Activated T-cell treated with anti-CD3 and anti-CD28 coated beads, Interleukin-2, amount 50 U/mL, for 48 hours (primary cell): ENCODE data around the gene ARL14.

Source experiments
- DNase-seq, 2 experiments: peaks; one replicate each; pipeline ENCODE4 v3.0.0-alpha.2; 2020

The ARL14 gene

GRCh38 chr3:160676547-160677303, at the start of gene ARL14:
ARL14 (plus strand) TSS chr3:160677160; CDS start chr3:160677347, 187 bp downstream.
- DNase-seq: no peak

GRCh38 chr3:160629491-160629890, 47.5 kb upstream of the ARL14 start:
- no peak for DNase-seq

GRCh38 chr3:160633361-160634083, 43.4 kb upstream of the ARL14 start:
- no peak for DNase-seq

- DNase-seq: no peak
Observed at GRCh38 chr3:160635213-160635612, 41.7 kb upstream of the ARL14 start.

- DNase-seq: no peak
Observed at GRCh38 chr3:160637086-160637485, 39.9 kb upstream of the ARL14 start.

- no peak for DNase-seq
Observed at GRCh38 chr3:160638184-160638583, 38.8 kb upstream of the ARL14 start.

GRCh38 chr3:160641665-160642309, 35.2 kb upstream of the ARL14 start:
- no peak for DNase-seq

GRCh38 chr3:160643994-160644393, 33.0 kb upstream of the ARL14 start:
- no peak for DNase-seq

- no peak for DNase-seq
Observed at GRCh38 chr3:160644491-160644890, 32.5 kb upstream of the ARL14 start.

GRCh38 chr3:160648701-160649100, 28.3 kb upstream of the ARL14 start:
- DNase-seq: no peak

- DNase-seq: no peak
Observed at GRCh38 chr3:160649596-160649995, 27.4 kb upstream of the ARL14 start.

- DNase-seq: no peak
Observed at GRCh38 chr3:160653512-160653911, 23.4 kb upstream of the ARL14 start.

GRCh38 chr3:160660902-160661301, 16.1 kb upstream of the ARL14 start:
- DNase-seq: no peak

GRCh38 chr3:160661660-160662059, 15.3 kb upstream of the ARL14 start:
- no peak for DNase-seq

GRCh38 chr3:160665231-160665630, 11.7 kb upstream of the ARL14 start:
- no peak for DNase-seq

- no peak for DNase-seq
Observed at GRCh38 chr3:160665784-160666526, 11.0 kb upstream of the ARL14 start.

GRCh38 chr3:160667452-160667851, 9.5 kb upstream of the ARL14 start:
- DNase-seq: no peak

- no peak for DNase-seq
Observed at GRCh38 chr3:160668454-160668853, 8.5 kb upstream of the ARL14 start.

- DNase-seq: no peak
Observed at GRCh38 chr3:160671231-160671630, 5.7 kb upstream of the ARL14 start.

GRCh38 chr3:160671995-160672394, 5.0 kb upstream of the ARL14 start:
- no peak for DNase-seq

- no peak for DNase-seq
Observed at GRCh38 chr3:160673188-160673587, 3.8 kb upstream of the ARL14 start.

GRCh38 chr3:160675566-160676124, 1.3 kb upstream of the ARL14 start:
- no peak for DNase-seq

- no peak for DNase-seq
Observed at GRCh38 chr3:160677459-160677881, 510 bp downstream of the ARL14 start.
